ENCODE measurements around the gene ARL6IP5.

- TF ChIP-seq POLR2AphosphoS5 (IDR thresholded peaks at IDR 0.05; ENCODE audit: low read depth, low read length): no peak
- TF ChIP-seq POLR2A (IDR thresholded peaks at IDR 0.05; ENCODE audit: low read depth, low read length): no peak
- no peak for TF ChIP-seq TAF1 (IDR thresholded peaks at IDR 0.05; ENCODE audit: low read depth, low read length)
- TF ChIP-seq PAX5 (IDR thresholded peaks at IDR 0.05; ENCODE audit: insufficient read depth, low read length, severe bottlenecking): no peak
- no peak for TF ChIP-seq SPI1 (IDR thresholded peaks at IDR 0.05; ENCODE audit: low read depth, low read length)
- TF ChIP-seq POU2F2 (IDR thresholded peaks at IDR 0.05; ENCODE audit: low read depth, low read length): no peak
These were observed 3.0 kb upstream of the ARL6IP5 start for GRCh38 chr3:69081583-69082262.

Measured in GM12891 (cell line).